ENCODE results near the gene LRRC10.

The LRRC10 gene

DNA sequence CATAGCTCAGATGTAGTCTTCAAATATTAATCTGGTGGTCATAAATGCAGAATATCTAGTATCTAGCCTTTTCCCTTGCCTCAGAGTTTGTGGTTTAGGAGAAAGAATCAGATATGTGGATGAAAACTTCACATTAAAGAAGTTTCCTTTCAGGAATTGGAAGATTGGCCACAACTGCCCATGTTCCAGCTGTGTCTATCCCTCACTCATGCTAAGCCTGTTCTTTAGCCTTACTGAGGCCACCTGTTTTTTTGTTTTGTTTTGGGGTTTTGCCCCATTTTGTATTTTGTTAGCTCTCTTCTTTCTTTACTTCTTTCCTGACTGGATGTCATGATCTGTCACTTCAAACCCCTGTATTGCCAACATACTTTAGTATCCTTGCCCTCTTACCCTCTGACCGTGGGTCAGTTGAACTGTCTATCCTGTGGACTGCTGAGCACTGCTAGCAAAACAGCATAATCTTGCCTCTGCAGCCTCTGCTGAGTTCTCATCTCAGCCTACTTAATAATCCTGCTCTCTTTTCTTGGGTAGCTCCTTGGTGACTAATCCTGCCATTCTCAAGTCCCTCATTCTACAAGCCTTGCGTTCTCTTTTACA lies 47.4 kb downstream of the LRRC10 start:
- DNase-seq: no peak
